GM19240 (cell line): ENCODE measurements around the gene ADAMTS17.

ENCODE experiments used
- DNase-seq: peaks from one replicate; pipeline ENCODE4 v3.0.0; 2011; ENCODE audit warnings: low spot score; ENCODE audit not compliant: insufficient read length

ADAMTS17 gene

DNA sequence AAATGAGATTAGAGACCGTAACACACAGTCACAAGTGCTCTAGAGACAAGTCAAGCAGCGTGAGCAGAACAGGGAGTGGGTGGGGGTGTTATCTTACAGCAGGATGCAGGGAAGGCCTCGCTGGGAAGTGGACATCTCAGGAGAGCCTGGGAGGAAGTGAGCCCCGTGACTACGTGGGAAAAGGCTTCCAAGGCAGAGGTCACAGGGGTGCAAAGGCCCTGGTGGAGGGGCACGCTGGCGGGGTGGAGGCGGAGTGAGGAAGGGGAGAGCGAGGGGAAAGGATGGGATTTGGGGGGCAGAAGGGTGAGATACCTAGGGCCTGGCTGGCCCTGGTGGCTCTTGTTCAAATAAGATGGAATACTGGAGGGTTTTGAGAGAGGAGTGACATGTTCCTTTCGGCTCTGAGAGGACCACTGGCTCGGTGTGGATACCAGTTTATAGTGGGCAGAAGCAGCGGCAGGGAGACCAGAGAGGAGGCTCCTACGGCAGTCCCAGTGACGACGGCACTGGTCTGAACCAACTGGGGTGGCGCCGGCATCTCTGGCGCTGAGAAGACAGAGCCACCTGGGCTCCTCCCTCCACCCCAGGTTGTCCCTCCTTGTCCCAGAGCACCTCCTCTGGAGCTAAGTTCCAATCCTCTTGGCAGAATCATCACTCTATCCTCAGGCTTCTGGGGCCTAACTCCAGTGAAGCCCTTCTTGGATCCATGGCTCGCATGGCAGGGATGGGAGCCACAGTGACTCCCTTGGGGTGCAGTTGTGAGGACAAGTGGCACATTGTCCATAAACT is 342.3 kb downstream of the ADAMTS17 start:
- no peak for DNase-seq

DNA sequence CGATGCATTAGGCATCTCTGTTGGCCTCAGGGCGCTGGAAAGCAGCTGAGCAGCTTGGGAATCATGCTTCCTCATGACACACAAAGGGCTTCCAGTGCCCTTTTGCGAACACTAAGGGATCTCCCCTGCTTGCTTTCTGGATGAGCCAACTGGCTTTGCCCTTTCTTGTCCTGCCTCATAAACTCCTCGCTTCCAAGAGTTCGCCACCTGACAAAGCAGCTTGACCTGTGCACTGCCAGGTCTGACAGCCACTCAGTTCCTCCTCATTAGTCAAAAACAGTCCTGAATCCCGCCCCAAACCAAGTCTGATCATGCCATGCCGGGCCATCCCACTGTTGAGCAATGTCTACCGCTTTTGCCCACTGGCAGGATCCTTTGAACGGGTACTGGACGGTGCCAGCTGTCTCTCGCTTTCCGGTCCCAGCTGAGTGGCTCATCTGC is 343.1 kb downstream of the ADAMTS17 start:
- no peak for DNase-seq

DNA sequence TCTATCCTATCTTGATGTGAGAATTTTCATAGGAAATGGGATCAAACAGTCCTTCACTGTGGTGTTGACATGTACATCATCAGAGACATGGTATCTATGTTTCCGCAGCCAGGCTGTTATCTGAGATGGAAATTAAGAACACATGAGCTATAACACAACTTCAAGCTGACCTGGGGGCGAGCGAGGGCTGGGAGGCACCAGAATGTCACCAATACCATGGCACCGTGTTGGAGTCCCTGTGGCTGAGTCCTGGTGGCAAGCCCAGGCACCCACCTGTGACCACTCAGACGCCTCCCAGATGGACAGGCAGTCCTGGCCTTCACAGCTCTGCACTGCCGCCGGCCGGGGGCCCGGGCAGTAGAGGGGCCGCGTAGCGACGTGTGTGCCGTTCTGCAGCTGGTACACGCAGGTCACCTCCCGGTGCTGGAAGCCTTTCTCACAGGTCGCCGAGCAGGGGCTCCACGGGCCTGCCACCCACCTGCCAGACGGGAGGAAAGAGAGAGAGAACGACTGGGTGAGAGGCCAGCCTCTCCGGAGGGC is 344.6 kb downstream of the ADAMTS17 start:
- no peak for DNase-seq

DNA sequence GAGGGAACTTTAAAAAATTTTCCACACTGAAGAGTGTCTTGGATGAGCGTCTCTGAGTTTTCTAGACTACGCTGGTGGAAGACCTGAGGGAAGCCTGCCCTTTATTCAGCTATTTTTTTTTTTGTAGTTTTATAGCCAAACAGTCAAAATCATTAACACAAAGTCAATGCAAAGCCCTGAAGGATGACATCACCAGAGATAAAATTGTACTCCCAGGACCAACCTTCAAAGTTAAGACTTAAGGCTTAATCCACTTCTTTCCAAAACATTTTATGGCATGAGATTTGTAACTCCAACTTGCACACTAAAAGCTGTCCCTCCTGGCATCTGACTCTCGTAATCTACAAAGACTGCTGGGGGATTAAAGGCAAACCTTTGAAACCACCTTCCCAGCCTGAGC is 345.1 kb downstream of the ADAMTS17 start:
- no peak for DNase-seq

DNA sequence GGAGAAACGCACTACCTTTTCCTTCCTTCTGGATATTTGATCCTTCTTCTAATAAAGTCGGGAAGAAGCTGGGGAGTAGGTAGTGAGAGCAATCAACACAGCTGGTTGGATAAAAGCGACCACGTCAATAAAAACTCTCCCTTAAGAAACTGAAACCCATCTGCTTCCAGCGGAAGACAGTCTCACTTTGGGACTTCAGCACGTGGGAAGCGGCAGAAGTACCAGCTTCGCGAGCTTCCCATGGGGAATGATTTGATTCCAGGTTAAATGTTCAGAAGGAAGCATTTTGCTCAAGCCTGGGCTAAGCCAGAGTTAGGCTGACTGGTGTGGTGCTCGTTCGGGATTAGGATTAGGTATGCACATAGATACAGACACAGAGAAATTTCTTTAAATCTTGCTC is 346.2 kb downstream of the ADAMTS17 start:
- no peak for DNase-seq

DNA sequence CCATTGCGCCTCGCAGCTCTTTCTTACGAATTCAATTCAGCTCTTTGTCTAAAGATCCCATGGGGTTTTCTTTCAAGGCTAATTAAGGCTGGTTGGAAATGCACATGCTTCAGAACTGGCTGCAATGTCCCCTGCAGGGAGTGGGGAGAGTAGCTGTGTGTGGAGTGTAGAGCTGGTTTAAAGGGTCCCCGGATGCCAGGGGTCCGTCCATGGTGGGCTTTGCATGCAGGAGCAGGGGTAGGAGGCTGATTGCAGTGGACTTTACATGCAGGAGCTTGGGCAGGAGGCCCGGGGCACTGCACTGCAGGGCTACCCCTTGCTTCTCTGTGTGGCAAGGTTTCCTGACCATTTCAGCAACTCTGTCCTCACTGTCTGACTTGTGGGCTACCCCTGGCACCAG is 346.9 kb downstream of the ADAMTS17 start:
- DNase-seq: no peak

DNA sequence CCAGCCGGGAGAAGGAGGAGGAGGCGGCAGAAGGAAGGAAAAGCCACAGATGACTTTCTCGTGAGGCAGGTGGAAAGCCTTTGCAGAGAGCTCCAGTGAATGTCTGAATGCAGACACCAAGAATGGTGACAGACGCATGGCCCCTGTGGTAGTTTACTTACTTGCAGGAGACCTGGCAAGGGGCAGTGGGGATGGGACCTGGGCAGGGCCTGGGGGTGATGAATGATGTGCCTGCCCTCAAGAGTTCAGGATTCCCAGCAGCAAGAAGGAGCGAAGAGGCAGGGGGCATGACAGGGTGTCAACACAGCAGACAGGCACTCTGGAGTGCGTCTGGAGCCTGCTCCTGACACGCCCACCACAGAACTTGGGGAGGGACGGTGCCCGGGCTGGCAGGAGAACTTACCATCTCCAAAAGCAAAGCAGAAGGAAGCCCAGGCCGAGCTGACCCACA is 348.1 kb downstream of the ADAMTS17 start:
- DNase-seq: no peak

DNA sequence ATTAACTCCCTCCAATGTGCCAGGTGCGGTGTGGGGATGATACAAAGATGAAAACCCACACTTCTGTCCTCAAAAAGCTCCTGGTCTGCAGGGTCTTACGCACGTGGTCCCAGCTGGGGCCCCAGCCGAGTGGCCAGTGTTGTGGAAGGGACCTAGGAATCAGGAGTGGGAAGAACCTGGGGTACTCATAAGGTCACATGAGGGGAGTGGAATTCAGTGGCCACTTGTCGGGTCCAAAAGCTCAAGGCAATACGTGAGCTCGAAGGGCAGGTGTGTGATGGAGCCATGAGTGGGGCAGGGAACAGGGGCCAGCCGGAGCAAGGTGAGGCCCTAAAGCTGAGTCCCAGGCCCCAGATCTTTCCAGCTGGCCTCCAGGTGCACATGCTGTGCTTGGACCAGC is 348.5 kb downstream of the ADAMTS17 start:
- no peak for DNase-seq

DNA sequence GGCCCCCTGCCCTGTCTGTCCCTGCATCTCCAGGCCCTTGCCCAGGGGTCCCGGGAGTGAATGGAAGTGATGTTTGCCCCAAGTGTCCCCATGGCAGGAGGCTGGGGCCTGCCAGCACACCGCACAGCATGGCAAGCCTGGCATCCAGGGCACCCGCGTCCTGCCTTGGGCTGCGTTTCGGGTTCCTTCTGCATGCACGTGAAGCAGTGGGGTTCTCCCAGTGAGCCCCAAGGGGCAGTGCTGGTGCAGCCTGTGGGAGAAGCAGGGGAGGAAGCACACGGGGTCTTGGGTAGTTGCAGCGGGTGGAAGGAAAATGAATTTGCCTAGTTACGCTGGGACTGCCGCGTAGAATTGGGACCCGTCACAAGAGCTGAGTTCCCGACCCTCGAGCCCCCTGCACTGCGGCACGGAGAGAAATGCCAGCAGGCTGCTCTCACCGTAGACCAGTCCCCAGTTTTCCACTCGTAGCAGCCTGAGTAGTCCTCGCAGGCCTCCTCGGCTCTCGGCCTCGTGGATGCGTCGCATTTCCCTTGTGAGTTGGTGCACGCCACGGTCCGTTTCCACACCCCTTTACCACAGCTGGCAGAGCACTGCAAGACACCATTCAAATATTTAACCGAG is 349.1 kb downstream of the ADAMTS17 start:
- no peak for DNase-seq

DNA sequence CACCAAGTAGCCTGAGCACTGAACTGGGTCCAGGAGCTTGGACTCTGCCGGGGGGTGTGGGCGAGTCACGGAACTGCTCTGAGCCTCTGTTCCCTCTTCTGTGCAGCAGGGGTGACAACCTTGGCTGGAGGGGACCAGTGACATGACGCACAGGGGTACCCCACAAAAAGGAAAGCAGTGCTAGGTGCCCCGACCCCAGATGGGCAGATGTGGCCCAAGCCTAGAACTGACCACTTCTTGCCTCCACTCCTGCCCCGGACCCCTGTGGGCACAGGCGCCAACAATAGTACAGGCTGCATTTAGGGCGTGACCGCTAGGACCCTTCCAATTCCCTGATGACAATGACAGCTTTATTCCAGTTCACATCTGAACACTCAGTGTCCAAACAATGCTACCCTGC is 352.7 kb downstream of the ADAMTS17 start:
- no peak for DNase-seq

DNA sequence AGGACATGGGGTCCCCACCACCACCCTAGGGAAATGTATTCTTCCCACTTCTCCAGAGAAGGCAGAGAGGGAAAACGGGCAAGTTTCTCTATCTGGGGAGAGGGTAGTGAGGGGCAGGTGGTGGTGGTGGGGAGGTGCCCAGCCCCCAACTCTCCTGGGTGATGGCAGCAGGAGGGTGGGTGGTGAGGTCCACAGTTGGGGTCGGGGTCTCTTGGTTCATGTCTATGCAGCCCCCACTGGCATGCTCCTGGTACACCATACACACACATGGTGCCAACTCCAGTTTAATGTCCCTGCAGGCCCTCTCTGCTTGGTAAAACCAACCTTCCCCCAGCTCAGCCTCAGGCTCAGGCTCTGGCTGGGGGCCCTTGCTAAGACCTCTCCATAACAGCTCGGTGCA is 354.1 kb downstream of the ADAMTS17 start:
- DNase-seq: no peak

DNA sequence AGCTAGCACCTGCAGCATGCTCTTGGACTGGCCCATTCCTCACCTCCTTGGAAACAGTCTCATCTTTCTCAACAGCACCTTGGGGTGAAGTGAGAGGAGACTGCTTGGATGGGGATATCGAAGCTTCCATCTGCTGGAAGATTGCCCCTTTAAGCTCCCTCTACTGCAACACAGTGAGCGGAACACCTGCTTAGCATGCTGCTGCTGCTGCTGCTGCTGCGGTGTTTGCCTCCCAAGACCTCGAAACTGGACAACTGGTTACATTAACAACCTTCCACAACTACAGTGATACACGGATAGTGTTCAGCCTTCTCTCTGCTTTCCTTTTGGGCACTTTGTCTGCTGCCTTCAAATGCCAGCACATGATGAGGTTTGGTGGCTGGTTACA is 354.7 kb downstream of the ADAMTS17 start:
- DNase-seq: no peak

DNA sequence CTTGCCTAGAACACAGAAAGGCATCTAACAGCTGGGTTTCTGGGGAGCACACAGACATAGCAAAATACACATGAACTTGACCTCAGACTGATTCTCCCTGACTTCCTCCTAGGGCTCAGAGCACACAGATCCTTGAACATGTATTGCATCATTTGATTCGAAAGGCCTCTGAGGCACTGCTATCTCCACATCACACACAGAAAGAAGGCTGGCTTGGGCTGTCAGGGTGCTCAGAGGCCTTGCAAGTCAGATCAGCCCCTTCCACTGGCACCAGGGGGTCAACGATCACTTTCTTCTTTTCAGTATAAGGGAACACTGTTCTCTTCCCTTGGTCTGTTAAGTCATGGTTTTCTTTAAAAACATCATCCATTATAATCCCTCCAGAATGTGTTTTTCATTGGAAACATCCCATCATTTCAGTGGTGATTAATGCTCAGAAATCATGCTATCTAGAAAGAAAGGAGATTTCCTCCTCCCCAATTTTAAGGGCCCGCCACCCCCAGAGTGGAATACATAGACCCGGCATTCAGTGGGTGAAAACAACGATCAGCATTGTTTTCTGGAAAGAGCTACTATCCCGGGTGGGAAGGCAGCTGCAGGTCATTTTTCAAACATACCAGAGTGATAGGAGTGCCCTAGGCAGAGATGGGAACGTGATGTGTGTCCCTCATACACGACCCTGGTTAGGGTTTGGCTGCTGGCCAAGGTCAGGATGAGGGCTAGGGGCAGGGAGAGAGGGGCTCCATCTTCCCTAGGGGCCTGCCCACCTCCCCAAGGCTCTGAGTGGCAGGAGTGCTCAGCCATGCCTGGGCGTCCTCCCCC is 355.3 kb downstream of the ADAMTS17 start:
- no peak for DNase-seq

DNA sequence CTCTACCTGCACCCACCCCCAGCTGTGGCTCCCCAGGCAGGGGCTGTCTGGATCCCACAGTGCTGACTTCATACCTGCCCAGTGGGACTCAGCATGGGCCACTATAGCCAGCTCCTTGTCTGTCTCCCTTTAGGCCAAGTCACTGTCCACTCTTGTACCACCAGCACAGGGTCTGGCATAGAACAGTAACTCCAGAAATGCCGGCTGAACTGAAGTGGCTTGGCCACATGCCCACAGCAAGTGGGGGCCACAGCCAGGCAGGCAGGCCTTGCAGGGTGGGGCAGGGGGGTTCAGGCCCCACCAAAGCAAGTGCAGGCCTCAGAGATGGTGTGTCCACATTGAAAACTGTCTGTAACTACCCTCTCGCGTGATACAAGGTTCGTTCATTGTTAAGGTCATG is 355.9 kb downstream of the ADAMTS17 start:
- DNase-seq: no peak

DNA sequence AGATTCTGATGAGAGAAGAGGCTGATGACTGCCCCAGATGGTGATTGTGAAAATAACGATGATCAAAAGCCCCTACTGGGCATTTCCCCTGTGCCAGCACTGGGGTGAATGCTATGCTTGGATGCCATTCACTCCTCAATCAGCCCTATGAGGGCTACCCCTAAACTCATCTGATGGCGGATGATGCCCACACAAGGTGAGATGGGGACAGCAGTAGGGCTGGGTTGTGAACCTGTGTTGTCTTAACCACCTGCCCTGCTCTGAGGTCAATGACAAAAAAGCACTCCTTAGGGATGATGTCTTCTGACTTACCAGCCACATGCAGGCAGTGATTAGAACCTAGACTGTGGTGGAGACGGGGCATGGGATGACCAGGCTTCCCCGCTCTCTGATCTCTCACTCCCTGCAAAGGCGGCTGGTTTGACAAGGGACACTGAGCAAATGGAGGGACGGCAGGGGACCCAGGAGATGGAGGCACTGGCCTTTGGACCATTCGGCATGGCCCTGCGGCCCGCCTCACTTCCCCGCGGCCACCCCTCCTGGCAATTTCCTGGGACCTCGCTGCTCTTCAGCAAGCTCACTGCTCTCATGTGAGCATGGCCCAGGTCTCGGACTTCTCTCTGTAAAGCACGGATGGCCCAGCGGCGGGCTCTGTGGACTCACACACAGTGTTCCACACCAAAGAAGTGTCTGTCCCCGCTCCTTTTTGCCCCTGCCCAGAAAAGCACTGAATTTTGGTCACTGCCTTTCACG is 357.1 kb downstream of the ADAMTS17 start:
- no peak for DNase-seq

DNA sequence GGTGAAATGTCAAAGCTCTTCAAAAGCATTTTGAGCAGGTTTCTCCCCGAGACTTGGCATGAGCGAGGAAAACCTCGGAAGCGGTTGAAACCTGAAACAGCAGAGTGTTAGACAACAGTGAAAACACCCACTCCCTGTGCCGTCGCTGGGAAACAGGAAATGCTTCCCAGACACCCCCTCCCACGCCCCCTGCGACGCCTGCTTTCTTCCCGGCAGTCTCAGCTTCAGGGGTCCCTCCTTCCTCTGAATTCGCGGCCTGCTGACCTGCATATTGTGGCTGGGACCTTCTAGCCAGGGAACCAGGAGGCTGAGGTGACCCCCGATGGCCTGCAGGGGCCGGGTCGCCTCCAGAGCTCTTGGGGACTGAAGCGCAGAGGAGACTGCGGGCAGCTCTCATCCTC is 357.9 kb downstream of the ADAMTS17 start:
- no peak for DNase-seq

DNA sequence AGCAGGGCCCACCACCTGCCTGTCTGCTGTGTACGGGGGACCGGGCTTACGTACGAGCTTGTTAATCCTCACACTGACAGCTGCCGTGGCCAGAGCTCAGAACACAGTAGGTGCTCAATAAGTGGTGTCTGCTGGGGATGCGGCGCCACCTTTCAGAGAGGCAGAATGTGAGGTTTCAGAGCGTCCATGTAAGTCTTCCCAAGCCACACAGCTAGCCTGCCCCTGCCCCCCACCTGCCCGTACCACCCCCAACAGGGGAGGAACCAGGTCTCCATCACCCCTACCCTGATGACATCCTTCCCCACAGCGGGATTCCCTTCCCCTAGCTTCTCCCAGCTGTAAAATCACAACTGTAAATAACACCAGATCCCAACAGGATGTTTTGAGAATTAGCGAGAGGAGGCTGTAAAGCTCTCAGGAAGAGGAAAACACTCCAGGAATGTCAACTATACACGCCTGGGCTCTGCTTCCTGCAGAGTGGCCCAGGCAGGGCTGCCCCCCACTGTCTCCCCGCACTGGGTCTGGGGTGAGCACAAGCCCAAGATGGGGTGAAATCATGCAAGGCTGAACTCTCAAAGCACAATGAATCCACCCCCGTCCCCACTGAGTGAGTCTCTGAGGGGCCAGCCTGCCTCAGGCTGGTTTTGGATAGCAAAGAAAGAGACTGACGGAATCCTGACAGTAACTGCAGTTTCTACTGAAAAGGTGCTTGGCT is 358.4 kb downstream of the ADAMTS17 start:
- DNase-seq: no peak

DNA sequence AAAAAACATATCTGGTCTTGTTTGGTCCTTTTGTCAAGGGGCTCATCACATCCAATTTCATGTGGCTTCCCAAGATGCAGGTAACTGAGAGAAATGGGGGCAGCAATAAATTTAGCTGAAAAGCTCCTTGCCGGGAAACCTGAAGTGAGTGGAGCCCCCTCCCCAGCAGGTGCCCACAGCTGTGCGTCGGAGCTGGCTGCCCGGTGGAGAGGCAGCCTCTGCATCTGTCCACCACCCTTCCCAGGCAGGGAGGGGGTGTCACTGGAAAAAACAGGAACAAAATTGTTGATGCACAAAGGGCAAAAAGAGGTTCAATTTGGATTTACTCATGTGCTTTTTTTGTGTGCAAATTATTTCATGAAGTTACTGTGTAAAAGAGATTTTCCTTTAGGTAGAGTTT is 359.1 kb downstream of the ADAMTS17 start:
- no peak for DNase-seq

DNA sequence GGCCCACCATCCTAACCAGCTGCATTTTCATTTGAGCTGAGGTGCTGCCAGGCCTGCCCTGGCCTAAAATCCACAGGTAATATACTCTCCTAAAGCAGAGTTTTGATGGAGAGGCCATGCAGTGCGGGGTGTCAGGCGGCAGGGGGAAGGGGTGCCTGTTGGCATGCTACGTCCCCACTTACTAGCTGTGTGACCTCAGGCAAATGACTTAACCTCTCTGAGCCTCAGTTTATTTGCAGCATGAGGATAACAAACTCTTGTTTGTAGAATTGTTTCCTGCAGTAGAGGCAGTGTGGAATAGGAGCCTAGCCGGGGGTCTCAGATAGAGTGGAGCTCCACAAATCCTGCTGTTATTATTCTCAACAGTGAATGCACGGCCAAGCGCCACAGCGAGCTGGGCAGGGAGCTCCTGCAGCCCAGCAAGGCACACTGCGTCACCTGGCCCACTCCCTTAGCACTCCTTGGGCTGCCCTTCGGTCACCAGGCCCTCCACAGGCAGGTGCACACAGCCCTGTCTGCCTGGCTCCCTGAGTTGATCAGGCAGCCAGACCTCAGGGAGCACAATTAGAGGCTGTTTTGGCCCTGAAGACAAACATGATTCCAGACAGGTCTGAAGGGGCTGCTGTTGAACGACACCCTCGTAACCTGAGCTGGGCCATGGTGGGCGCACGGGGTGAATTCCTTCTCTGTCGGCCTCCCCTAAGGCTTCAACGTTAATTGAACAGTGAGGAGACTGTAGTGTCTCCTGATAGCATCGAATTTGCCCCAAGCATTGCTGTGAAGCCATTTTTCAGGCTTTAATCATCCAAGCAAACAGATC is 359.7 kb downstream of the ADAMTS17 start:
- no peak for DNase-seq

DNA sequence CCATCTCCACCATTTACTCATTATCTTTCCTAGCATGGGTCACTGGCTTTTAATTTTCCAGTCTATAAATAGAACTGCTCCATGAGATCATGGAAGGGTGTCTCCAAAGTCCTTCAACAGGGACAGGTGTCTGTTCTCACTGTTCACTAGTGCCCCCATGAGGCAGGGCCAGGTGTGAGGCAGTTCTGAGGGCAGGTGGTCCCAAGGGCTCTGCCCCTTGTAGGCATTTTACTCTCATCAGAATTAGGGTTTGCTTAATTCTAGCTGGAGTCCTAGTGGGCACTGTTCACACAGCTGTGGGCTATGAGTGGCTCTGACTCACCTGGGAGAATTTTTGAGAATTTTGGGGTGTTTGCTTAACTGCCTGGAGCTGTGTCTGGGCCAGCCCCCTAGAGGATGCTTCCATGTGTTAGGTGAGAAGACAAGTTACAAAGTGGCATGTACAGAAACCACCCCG is 360.6 kb downstream of the ADAMTS17 start:
- no peak for DNase-seq
